ENCODE data around the gene FAM120B.
"Not testable (repeated sequence)": the region's sequence is repeated elsewhere in the genome, so short reads cannot be mapped to it uniquely, and the experiment has no call there.

The FAM120B gene

GRCh38 chr6:170307080-170307545 lies 555 bp downstream of the FAM120B start:
- DNase-seq, result no peak

DNA sequence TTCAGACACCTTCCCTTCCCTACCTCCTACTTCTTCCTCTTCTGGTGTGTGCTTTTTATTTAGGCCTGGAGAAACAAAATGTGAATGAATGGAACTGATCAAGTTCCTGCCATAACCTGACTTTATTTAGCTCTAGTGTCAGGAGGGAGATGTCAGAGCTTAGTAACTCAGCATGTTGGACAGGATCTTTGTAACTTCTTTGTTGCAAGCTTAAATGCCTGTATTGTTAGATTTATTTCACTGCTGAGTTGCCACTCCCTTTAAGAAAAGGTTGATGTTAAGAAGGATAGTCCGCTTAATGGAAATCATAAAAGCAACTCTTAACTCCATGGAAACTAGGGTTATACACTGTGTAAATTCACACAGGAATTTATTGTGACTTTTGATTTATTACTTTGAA lies 2.2 kb downstream of the FAM120B start:
- no peak for DNase-seq

- DNase-seq, result no peak
These were observed 5.1 kb downstream of the FAM120B start for GRCh38 chr6:170311696-170312095.

DNA sequence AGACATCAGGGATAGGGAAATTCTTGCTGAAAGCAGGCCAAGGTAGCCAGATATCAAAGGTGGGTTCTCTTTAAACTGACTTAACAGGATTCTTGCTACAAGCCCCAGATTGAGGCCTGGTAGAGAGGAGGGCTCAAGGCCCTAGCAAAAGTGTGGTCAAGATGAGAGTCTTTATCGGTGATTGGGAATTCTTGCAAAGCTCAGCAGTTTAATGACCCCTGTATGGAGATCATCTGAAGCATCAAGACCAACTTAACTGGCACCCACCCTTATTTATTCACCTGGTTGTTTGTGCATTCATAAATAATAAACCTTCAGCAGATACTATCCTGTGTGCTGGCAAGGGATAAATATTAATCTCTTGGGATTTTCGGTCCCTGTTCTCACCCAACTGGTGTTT lies 6.3 kb downstream of the FAM120B start:
- no peak for DNase-seq

- no peak for DNase-seq
These were observed 7.2 kb downstream of the FAM120B start for GRCh38 chr6:170313716-170314295.

- DNase-seq, result no peak
These were observed 8.4 kb downstream of the FAM120B start for GRCh38 chr6:170314983-170315382.

DNA sequence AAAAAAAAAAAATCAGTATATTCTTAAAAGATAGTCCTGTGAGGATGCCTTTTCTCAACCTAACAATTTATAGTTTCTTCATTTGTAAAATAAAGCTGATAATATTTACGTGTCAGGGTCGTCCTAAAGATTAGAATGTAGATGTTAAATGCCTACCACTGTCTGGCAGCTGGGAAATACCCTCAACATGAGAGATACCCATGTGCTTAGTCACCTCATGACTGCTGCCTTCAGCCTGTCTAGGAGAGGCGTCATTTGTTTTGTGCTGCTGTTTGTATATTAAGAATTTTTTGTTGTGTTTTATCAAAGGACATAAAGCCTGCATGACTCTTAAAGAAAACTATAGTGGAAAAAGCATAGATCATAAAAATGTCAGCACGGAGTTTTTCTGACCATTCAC lies 9.5 kb downstream of the FAM120B start:
- DNase-seq, result no peak

- no peak for DNase-seq
These were observed 10.5 kb downstream of the FAM120B start for GRCh38 chr6:170317076-170317475.

DNA sequence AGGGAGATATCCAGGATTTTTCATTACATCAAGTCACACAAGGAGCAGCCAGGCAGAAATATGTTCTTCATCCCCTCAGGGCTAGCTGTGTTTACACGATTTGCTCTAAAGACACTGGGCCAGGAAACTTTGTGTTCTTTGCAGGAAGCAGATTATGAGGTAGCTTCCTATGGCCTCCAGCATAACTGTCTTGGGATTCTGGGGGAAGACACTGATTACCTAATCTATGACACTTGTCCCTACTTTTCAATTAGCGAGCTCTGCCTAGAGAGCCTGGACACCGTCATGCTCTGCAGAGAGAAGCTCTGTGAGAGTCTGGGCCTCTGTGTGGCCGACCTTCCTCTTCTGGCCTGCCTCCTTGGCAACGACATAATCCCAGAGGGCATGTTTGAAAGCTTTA lies 11.2 kb downstream of the FAM120B start:
- DNase-seq, result no peak

DNA sequence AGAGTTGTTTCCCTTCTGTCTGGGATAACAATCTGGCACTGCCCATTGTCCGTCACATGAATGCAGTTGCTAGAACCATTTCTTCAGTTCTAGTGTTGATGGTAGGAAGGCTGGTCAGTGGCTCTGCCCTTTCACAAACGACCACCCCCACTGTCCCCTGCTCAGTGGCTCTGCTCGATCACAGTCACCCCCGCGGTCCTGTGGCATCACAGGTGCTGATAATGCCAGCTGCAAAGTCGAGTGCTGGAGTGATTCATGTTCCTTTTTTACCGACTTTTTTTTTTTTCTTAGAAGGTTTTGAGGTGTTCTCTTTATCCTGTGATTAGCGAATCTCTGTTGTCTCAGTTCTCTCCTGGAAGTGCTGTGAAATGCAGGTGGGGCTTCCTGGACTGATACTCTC lies 22.8 kb downstream of the FAM120B start:
- no peak for DNase-seq

DNA sequence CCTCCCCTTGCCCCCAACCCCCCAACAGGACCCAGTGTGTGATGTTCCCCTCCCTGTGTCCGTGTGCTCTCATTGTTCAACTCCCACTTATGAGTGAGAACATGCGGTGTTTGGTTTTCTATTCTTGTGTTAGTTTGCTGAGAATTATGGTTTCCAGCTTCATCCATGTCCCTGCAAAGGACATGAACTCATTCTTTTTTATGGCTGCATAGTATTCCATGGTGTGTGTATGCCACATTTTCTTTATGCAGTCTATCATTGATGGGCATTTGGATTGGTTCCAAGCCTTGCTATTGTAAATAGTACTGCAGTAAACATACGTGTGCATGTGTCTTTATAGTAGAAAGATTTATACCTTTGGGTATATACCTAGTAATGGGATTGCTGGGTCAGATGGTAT lies 28.6 kb downstream of the FAM120B start:
- DNase-seq, result not testable (repeated sequence)

- DNase-seq, result no peak
These were observed 38.3 kb downstream of the FAM120B start for GRCh38 chr6:170344631-170345576.

GRCh38 chr6:170345662-170346061 lies 39.1 kb downstream of the FAM120B start:
- DNase-seq, result no peak

DNA sequence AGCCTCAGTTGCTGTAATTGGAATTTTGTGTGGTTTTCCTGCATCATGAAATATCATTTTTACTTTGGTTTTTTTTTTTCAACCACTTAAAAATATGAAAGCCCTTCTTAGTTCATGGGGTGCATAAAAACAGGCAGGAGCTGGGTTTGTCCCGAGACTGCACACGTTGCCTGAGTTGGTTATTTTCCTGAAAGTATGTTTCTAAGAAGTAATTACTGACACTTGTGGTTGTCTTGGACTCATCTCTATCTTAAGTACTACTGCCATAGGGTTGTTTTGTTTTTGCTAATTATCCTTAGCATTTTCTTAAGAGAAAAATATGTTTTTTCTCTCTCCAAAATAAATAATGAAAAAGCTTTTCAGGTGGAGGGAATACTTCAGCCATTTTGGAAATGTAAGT lies 40.1 kb downstream of the FAM120B start:
- no peak for DNase-seq

DNA sequence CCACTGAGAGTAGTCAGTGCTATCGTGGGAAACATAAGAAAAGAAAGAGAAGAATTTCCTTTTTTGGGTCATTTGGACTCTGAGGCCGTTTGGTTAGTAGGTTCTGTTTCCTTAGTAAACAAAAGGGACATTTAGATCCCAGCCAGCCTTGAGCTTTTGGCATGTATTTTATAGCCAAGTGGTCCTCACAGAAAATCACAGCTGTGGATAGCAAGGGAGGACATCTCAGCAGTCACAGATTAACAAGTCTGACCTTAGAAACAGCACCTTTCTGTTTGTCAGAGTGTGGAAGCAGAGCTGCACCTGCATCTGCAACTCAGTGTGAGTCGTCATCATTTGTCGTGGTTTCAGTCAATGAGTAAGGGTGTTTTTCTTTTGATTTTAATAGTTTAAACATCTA lies 40.5 kb downstream of the FAM120B start:
- no peak for DNase-seq

- no peak for DNase-seq
These were observed 41.4 kb downstream of the FAM120B start for GRCh38 chr6:170347975-170348374.

DNA sequence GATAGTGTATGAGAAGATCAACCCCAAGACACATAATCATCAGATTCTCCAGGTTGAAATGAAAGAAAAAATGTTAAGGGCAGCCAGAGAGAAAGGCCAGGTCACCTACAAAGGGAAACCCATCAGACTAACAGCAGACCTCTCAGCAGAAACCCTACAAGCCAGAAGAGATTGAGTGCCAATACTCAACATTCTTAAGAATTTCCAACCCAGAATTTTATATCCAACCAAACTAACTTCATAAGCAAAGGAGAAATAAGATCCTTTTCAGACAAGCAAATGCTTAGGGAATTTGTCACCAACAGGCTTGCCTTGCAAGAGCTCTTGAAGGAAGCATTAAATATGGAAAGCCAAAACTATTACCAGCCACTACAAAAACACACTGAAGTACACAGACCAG lies 44.9 kb downstream of the FAM120B start:
- DNase-seq, result not testable (repeated sequence)

GRCh38 chr6:170355190-170355589 lies 48.6 kb downstream of the FAM120B start:
- not testable (repeated sequence) for DNase-seq

DNA sequence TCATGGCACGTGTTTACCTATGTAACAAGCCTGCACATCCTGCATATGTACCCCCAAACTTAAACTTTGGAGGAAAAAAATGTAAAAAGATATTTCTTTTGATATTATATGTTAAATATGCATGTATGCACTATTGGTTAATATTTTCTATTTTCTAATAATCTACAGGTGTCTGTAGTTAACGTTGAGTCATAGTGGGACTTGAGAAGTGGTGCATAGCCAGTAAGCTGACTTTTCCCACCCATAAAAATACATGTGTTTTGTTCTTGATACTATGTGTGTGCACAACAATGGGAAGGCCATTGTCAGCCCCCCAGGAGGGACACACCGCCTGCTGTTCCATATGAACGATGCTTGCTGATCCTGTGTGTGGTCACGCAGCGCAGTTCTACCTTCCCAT lies 49.1 kb downstream of the FAM120B start:
- DNase-seq, result no peak

- no peak for DNase-seq
These were observed 51.3 kb downstream of the FAM120B start for GRCh38 chr6:170357812-170358211.

DNA sequence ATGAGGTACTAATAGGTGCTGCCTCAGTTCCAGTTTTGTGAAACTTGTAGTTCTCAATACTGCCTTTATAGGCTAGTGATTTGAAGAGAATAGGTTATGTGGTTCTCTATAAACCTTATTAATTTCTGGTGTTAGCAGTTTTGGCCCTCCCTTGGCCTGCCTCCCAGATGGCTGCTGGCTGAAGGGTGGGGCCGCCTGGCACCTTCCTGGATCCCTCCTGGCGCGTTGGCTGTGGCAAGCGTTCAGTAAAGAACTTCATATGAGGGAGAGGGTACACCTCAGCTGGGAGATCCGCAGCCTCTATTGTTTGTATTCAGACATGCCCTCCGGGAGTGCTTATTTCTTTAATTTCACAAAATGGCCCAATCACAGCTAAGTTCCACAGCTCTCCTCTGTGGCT lies 51.9 kb downstream of the FAM120B start:
- DNase-seq, result no peak

DNA sequence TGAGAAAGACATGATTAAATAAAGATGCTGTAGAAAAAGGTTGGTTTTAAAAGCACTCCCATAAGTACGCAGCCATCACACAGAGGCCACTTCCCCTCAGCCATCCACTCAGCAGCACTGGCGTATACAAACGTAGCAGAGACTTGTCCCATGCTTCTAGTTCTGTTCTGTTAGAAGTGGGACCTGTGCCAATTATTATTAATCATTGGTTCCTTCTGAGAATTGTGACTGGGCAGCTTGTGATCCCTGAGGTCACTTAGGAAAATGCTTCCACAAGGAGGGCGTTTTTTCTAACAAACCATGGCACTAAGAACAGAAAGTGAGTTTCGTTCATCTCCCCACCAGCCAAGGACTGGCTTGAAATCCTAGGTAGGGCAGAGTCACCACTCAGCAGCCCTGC lies 53.9 kb downstream of the FAM120B start:
- no peak for DNase-seq

GRCh38 chr6:170361335-170361734 lies 54.8 kb downstream of the FAM120B start:
- no peak for DNase-seq

DNA sequence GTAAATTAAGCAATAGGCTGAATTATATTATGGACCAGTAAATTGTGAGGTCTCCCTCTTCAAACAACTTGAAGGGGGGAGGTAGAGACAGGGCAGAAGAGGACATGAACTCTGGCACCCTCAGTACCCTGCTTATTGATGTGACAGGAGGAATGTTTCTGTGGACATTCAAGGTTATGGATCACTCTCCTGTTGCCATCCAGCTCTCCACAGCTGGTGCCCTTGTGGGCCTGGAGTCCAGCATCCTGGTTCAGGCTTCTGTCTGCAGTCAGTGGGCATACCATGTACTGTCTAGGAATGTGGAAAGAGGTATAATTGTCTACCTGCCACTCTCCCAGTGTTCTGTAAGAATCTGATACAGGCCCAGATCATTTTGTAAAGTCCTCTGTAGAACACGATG lies 55.6 kb downstream of the FAM120B start:
- DNase-seq, result no peak

Measured in NCI-H82 (cell line).